ENCODE data around the gene CDKN2B-AS1.

Gene CDKN2B-AS1

DNA sequence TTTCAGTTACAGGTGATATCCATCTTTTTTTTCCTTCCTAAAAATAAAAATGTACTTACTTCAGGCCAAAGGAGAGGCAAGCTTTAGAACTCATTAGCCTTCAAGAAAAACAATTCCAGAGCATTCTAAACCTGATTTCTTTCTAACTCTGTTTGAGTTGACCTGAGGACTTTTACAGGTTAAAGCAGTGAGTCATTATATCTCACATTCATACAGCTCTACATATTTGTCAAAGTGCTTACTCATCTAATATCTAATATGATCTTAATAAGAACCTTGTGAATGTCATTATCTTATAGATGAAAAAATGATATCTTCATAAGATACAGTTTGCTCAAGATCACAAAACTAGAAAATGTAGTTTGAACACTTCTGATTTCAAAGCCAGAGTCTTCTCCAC is 163.7 kb downstream of the CDKN2B-AS1 start:
- no peak overlapping the region for H3K4ac ChIP-seq (ENCODE audit: low read length)
- H3K4me3 ChIP-seq (ENCODE audit: low read length in 2 of 2): no peak overlapping the region
- H4K8ac ChIP-seq (ENCODE audit: low read depth, low read length): no peak overlapping the region
- no peak overlapping the region for H3K27ac ChIP-seq (replicated peaks; ENCODE audit: low read length)
- H4K91ac ChIP-seq (ENCODE audit: low read depth, low read length, poor library complexity): no peak overlapping the region
- H3K4me1 ChIP-seq (ENCODE audit: control insufficient read depth in 2 of 2, insufficient read depth in 1 of 2, low read depth in 1 of 2, low read length in 2 of 2): no peaks in the 10 kb centered on the region
- no peak overlapping the region for H2AK5ac ChIP-seq (ENCODE audit: low read depth, low read length)
- H2BK12ac ChIP-seq (ENCODE audit: low read length): no peak overlapping the region
- H3K9me3 ChIP-seq (replicated peaks in 1 of 2; ENCODE audit: control insufficient read depth in 2 of 2, insufficient read depth in 1 of 2, low read depth in 1 of 2, low read length in 2 of 2): no peaks in the 10 kb centered on the region
- no peaks in the 10 kb centered on the region for H3K79me1 ChIP-seq (ENCODE audit: low read depth, low read length)
- H3K36me3 ChIP-seq (replicated peaks in 1 of 2; ENCODE audit: control insufficient read depth in 2 of 2, insufficient read depth in 2 of 2, low read length in 2 of 2): no peaks in the 10 kb centered on the region
- H3K14ac ChIP-seq (ENCODE audit: low read length): no peak overlapping the region
- H3K18ac ChIP-seq (ENCODE audit: low read length): no peak overlapping the region
- no peak overlapping the region for H2BK120ac ChIP-seq (ENCODE audit: low read depth, low read length)
- H2BK5ac ChIP-seq (ENCODE audit: low read length): no peak overlapping the region
- no peak for DNase-seq (ENCODE audit: low spot score)
- no peak overlapping the region for H3K9ac ChIP-seq (ENCODE audit: low read depth, low read length, poor library complexity)
- H3K4me2 ChIP-seq (ENCODE audit: insufficient read depth, low read length, poor library complexity, severe bottlenecking): no peak overlapping the region
- no peak overlapping the region for H2AFZ ChIP-seq (ENCODE audit: low read length)
- no peak overlapping the region for H2BK15ac ChIP-seq (ENCODE audit: low read length)
- no peaks in the 10 kb centered on the region for H3K27me3 ChIP-seq (ENCODE audit: control insufficient read depth in 3 of 3, insufficient read depth in 3 of 3, low read depth in 1 of 3, low read length in 3 of 3)
- no peak overlapping the region for H3K23ac ChIP-seq (ENCODE audit: low read depth, low read length, poor library complexity)

DNA sequence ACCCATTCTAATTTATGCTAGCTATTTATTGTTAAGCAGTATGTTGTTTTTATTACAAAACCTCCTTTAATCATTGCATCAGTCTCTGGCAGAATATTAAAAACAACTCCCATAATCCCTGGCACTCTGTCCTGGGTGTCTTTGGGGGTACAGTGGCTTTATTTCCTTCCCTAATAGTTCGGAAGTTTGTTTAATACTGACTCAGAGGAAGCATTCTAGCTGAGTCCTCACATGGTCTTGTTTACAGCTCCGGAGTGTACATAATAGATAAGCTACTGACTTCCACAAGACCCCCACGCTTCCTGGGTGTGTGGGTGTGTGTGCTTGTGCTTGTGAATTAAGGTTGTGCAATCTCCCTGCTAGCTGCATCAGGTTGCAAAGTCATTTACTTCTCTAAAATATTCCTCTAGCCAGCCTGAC is 164.3 kb downstream of the CDKN2B-AS1 start:
- H3K4me2 ChIP-seq (ENCODE audit: insufficient read depth, low read length, poor library complexity, severe bottlenecking): no peak overlapping the region
- H4K8ac ChIP-seq (ENCODE audit: low read depth, low read length): no peak overlapping the region
- no peak overlapping the region for H3K23ac ChIP-seq (ENCODE audit: low read depth, low read length, poor library complexity)
- H3K4me1 ChIP-seq (ENCODE audit: control insufficient read depth in 2 of 2, insufficient read depth in 1 of 2, low read depth in 1 of 2, low read length in 2 of 2): no peaks in the 10 kb centered on the region
- H4K91ac ChIP-seq (ENCODE audit: low read depth, low read length, poor library complexity): no peak overlapping the region
- no peak overlapping the region for H3K4me3 ChIP-seq (ENCODE audit: low read length in 2 of 2)
- H2BK15ac ChIP-seq (ENCODE audit: low read length): no peak overlapping the region
- H2BK120ac ChIP-seq (ENCODE audit: low read depth, low read length): no peak overlapping the region
- H3K4ac ChIP-seq (ENCODE audit: low read length): no peak overlapping the region
- no CpG with 5 or more reads among the region's 3 CpGs for whole genome bisulfite sequencing, 2 donors (ENCODE audit: extremely low coverage in 2 of 2, insufficient read length in 2 of 2, insufficient replicate concordance in 1 of 2)
- no peaks in the 10 kb centered on the region for H3K79me1 ChIP-seq (ENCODE audit: low read depth, low read length)
- no peaks in the 10 kb centered on the region for H3K27me3 ChIP-seq (ENCODE audit: control insufficient read depth in 3 of 3, insufficient read depth in 3 of 3, low read depth in 1 of 3, low read length in 3 of 3)
- H3K27ac ChIP-seq (replicated peaks; ENCODE audit: low read length): no peak overlapping the region
- no peak overlapping the region for H3K18ac ChIP-seq (ENCODE audit: low read length)
- no peak overlapping the region for H2BK12ac ChIP-seq (ENCODE audit: low read length)
- DNase-seq (ENCODE audit: low spot score): no peak
- no peak overlapping the region for H2AFZ ChIP-seq (ENCODE audit: low read length)
- no peak overlapping the region for H2BK5ac ChIP-seq (ENCODE audit: low read length)
- H3K36me3 ChIP-seq (replicated peaks in 1 of 2; ENCODE audit: control insufficient read depth in 2 of 2, insufficient read depth in 2 of 2, low read length in 2 of 2): no peaks in the 10 kb centered on the region
- H3K9me3 ChIP-seq (replicated peaks in 1 of 2; ENCODE audit: control insufficient read depth in 2 of 2, insufficient read depth in 1 of 2, low read depth in 1 of 2, low read length in 2 of 2): no peaks in the 10 kb centered on the region
- no peak overlapping the region for H3K14ac ChIP-seq (ENCODE audit: low read length)
- no peak overlapping the region for H2AK5ac ChIP-seq (ENCODE audit: low read depth, low read length)
- H3K9ac ChIP-seq (ENCODE audit: low read depth, low read length, poor library complexity): no peak overlapping the region

DNA sequence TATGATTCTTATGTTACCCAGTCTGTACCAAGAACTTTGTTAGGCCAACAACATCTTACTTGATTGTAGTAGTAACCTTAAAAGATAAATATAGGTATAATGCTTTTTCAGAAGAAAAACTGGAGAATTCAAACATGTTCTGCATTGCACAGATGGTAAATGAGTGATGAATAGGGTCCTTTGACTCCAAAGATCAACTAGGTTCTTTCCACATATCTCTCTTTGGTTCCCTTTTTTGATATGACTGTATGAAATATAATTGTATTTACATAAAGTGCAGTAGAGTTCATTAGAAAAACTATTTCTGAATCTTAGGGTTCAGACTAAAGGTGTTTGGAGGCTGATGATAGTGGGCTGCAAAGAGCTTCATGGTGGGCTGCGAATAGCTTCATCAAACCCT is 165.0 kb downstream of the CDKN2B-AS1 start:
- no peaks in the 10 kb centered on the region for H3K27me3 ChIP-seq (ENCODE audit: control insufficient read depth in 3 of 3, insufficient read depth in 3 of 3, low read depth in 1 of 3, low read length in 3 of 3)
- no peaks in the 10 kb centered on the region for H3K79me1 ChIP-seq (ENCODE audit: low read depth, low read length)
- H3K4me3 ChIP-seq (ENCODE audit: low read length in 2 of 2): no peak overlapping the region
- no peak overlapping the region for H3K27ac ChIP-seq (replicated peaks; ENCODE audit: low read length)
- H4K8ac ChIP-seq (ENCODE audit: low read depth, low read length): no peak overlapping the region
- DNase-seq (ENCODE audit: low spot score): no peak
- no peak overlapping the region for H2BK15ac ChIP-seq (ENCODE audit: low read length)
- no peaks in the 10 kb centered on the region for H3K9me3 ChIP-seq (replicated peaks in 1 of 2; ENCODE audit: control insufficient read depth in 2 of 2, insufficient read depth in 1 of 2, low read depth in 1 of 2, low read length in 2 of 2)
- no peak overlapping the region for H3K14ac ChIP-seq (ENCODE audit: low read length)
- WGBS, 2 donors (ENCODE audit: extremely low coverage in 2 of 2, insufficient read length in 2 of 2, insufficient replicate concordance in 1 of 2): no CpG with 5 or more reads among the region's 1 CpG
- H3K4me1 ChIP-seq (ENCODE audit: control insufficient read depth in 2 of 2, insufficient read depth in 1 of 2, low read depth in 1 of 2, low read length in 2 of 2): no peaks in the 10 kb centered on the region
- H3K18ac ChIP-seq (ENCODE audit: low read length): no peak overlapping the region
- no peak overlapping the region for H2BK120ac ChIP-seq (ENCODE audit: low read depth, low read length)
- H3K9ac ChIP-seq (ENCODE audit: low read depth, low read length, poor library complexity): no peak overlapping the region
- H3K23ac ChIP-seq (ENCODE audit: low read depth, low read length, poor library complexity): no peak overlapping the region
- H2BK5ac ChIP-seq (ENCODE audit: low read length): no peak overlapping the region
- H2AFZ ChIP-seq (ENCODE audit: low read length): no peak overlapping the region
- no peak overlapping the region for H4K91ac ChIP-seq (ENCODE audit: low read depth, low read length, poor library complexity)
- no peak overlapping the region for H3K4me2 ChIP-seq (ENCODE audit: insufficient read depth, low read length, poor library complexity, severe bottlenecking)
- H3K36me3 ChIP-seq (replicated peaks in 1 of 2; ENCODE audit: control insufficient read depth in 2 of 2, insufficient read depth in 2 of 2, low read length in 2 of 2): no peaks in the 10 kb centered on the region
- H2BK12ac ChIP-seq (ENCODE audit: low read length): no peak overlapping the region
- no peak overlapping the region for H3K4ac ChIP-seq (ENCODE audit: low read length)
- no peak overlapping the region for H2AK5ac ChIP-seq (ENCODE audit: low read depth, low read length)

DNA sequence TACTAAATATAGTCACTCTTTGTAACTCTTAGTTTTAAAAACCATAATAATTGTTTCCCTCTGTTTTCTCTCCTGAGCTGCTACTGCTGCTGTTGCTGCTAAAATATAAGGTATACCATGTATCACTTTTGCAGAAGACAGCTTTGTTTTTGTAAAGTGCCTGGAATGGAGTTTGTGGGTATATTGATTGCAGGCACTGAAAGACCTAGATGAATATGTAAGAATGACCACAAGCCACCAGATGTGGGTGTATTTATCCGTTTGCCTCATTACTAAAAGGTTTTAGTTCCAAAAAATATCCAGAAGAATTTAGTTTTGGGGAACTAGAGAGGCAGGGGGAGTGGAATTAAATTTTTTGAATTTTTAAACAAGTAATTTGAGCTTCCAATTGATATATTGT is 165.6 kb downstream of the CDKN2B-AS1 start:
- H3K14ac ChIP-seq (ENCODE audit: low read length): no peak overlapping the region
- H3K4me2 ChIP-seq (ENCODE audit: insufficient read depth, low read length, poor library complexity, severe bottlenecking): no peak overlapping the region
- H3K9me3 ChIP-seq (replicated peaks in 1 of 2; ENCODE audit: control insufficient read depth in 2 of 2, insufficient read depth in 1 of 2, low read depth in 1 of 2, low read length in 2 of 2): no peaks in the 10 kb centered on the region
- H4K91ac ChIP-seq (ENCODE audit: low read depth, low read length, poor library complexity): no peak overlapping the region
- H2AFZ ChIP-seq (ENCODE audit: low read length): no peak overlapping the region
- no peak overlapping the region for H3K4ac ChIP-seq (ENCODE audit: low read length)
- H3K9ac ChIP-seq (ENCODE audit: low read depth, low read length, poor library complexity): no peak overlapping the region
- H2AK5ac ChIP-seq (ENCODE audit: low read depth, low read length): no peak overlapping the region
- H3K4me3 ChIP-seq (ENCODE audit: low read length in 2 of 2): no peak overlapping the region
- H3K4me1 ChIP-seq (ENCODE audit: control insufficient read depth in 2 of 2, insufficient read depth in 1 of 2, low read depth in 1 of 2, low read length in 2 of 2): no peaks in the 10 kb centered on the region
- H2BK15ac ChIP-seq (ENCODE audit: low read length): no peak overlapping the region
- no peak overlapping the region for H2BK12ac ChIP-seq (ENCODE audit: low read length)
- no peak overlapping the region for H2BK120ac ChIP-seq (ENCODE audit: low read depth, low read length)
- no peak overlapping the region for H3K23ac ChIP-seq (ENCODE audit: low read depth, low read length, poor library complexity)
- no CpG with 5 or more reads among the region's 1 CpG for WGBS, 2 donors (ENCODE audit: extremely low coverage in 2 of 2, insufficient read length in 2 of 2, insufficient replicate concordance in 1 of 2)
- H3K27me3 ChIP-seq (ENCODE audit: control insufficient read depth in 3 of 3, insufficient read depth in 3 of 3, low read depth in 1 of 3, low read length in 3 of 3): no peaks in the 10 kb centered on the region
- no peaks in the 10 kb centered on the region for H3K79me1 ChIP-seq (ENCODE audit: low read depth, low read length)
- H2BK5ac ChIP-seq (ENCODE audit: low read length): no peak overlapping the region
- DNase-seq (ENCODE audit: low spot score): no peak
- no peak overlapping the region for H4K8ac ChIP-seq (ENCODE audit: low read depth, low read length)
- no peaks in the 10 kb centered on the region for H3K36me3 ChIP-seq (replicated peaks in 1 of 2; ENCODE audit: control insufficient read depth in 2 of 2, insufficient read depth in 2 of 2, low read length in 2 of 2)
- no peak overlapping the region for H3K18ac ChIP-seq (ENCODE audit: low read length)
- no peak overlapping the region for H3K27ac ChIP-seq (replicated peaks; ENCODE audit: low read length)
